ENCODE data around the gene C22orf23. TPM values are rescaled to one million over a fixed set of nuclear protein-coding genes. Genes with fewer than 3 reads are reported as not detected.

The C22orf23 gene
- total RNA-seq, 1 donor from 2014 or later: not detected

DNA sequence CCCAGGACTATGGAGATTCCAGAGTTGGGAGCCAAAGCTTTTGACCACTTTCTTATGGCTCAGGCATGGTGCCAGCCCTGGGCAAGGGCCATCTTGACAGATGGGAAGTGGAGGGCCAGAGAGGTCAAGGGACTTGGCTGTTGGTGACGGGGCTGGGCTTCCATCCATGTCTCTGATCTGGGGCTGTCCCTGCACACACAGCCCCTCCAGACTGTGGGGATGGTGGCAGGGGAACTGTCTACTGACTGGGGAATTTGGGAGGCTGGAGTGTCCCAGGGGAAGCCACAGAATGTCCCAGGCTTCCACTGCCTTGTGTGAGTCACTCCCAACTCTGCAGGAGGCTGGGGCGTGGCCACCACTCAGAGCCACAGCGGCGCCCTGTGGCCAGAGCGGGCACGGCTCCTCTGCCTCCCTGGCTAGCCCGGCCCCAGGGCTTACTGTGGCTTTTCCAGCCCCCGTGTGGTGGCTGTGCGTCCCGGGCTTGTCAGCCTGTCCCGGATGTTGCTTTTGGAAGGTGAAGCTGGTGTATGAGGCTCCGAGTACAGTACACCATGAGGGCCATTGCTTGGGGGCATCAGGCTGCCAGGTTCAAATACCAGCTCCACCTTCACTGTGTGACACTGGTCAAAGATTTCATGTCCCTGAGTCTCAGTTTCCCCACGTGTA is 19.6 kb downstream of the C22orf23 start:
- H3K4me3 Mint-ChIP-seq: no peak overlapping the region
- peaks cover 11% of the 10 kb centered on the region for H3K4me1 Mint-ChIP-seq (ENCODE audit: low read depth)
- peaks cover 18% of the 10 kb centered on the region for H3K36me3 Mint-ChIP-seq (ENCODE audit: low read depth)
- no peaks in the 10 kb centered on the region for H3K27me3 Mint-ChIP-seq (ENCODE audit: insufficient read depth)
- H3K27ac Mint-ChIP-seq: peak overlapping the region; percentile 34
- intact Hi-C loops (cut with micrococcal nuclease): loop anchor here (1.0 to 5.0 kb wide), 4 partner anchors 19 to 117 kb away; partner anchors contain the start of genes C22orf23, MICALL1 and POLR2F
- peak; percentile 78 for DNase-seq (ENCODE audit: low spot score)
- H3K9me3 Mint-ChIP-seq: no peaks in the 10 kb centered on the region

DNA sequence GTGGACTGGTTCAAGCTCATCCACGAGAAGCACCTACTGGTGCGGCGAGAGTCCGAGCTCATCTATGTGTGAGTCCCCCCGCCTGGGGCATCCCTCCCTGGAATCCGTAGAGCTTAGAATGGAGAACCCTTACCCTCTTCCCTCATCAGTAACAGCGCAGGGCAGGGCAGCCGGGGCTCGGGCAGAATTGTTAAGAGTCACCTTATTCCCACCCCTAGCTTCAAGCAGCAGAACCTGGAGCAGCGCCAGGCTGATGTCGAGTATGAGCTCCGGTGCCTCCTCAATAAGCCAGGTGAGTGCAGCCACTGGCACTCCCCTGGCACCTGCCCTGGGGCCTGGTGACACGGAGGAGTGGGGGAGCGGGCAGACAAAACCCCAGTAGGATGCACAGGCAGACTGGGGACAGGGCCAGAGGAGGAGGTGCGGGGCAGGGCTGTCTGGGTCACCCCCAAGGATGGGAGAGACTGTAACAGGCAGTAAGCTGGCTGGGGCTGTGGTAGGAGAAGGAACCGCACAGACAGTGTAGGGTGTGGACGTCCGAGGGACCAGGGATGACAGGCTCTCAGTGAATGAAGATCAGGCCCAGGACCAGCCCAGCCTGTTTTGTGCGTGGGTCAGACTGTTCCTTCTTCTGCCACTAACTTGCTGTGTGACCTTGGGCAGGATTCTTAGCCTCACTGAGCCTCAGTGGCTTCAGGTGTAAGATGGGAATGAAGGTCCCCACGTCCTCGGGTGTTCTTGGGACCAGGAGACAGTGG is 20.4 kb downstream of the C22orf23 start:
- Mint-ChIP-seq H3K9me3 (no peaks in the 10 kb centered on the region), H3K27ac (no peak overlapping the region), H3K27me3 (ENCODE audit: insufficient read depth) (no peaks in the 10 kb centered on the region), H3K36me3 (ENCODE audit: low read depth) (peaks cover 22% of the 10 kb centered on the region), H3K4me1 (ENCODE audit: low read depth) (peaks cover 11% of the 10 kb centered on the region), H3K4me3 (no peak overlapping the region)
- no peak for DNase-seq (ENCODE audit: low spot score)
- intact Hi-C loops (cut with micrococcal nuclease): loop anchor here (5.0 kb wide), 1 partner anchor 36 kb away; no protein-coding TSS in a partner anchor

DNA sequence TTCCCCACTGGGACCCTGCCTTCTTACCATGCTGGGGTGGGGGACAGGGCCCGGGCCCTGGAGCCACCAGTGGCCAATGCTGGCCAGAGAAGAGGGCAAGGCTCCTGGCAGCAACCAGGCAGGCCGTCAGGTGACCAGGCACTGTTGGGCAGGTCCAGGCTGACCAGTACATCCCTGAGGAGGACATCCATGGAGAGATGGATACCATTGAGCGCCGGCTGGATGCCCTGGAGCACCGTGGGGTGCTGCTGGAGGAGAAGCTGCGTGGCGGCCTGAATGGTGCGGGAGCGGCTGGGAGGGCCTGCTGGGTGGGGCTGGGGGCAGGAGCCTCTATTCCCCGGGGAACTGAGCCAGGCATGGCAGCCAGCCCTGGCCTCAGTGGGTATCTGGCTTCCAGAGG is 21.0 kb downstream of the C22orf23 start:
- H3K9me3 Mint-ChIP-seq: no peaks in the 10 kb centered on the region
- intact Hi-C loops (cut with micrococcal nuclease): loop anchor here (5.0 kb wide), 1 partner anchor 35 kb away; no protein-coding TSS in a partner anchor
- H3K4me3 Mint-ChIP-seq: no peak overlapping the region
- H3K4me1 Mint-ChIP-seq (ENCODE audit: low read depth): peaks cover 11% of the 10 kb centered on the region
- H3K36me3 Mint-ChIP-seq (ENCODE audit: low read depth): peaks cover 16% of the 10 kb centered on the region
- no peak for DNase-seq (ENCODE audit: low spot score)
- H3K27ac Mint-ChIP-seq: no peak overlapping the region
- H3K27me3 Mint-ChIP-seq (ENCODE audit: insufficient read depth): no peaks in the 10 kb centered on the region

DNA sequence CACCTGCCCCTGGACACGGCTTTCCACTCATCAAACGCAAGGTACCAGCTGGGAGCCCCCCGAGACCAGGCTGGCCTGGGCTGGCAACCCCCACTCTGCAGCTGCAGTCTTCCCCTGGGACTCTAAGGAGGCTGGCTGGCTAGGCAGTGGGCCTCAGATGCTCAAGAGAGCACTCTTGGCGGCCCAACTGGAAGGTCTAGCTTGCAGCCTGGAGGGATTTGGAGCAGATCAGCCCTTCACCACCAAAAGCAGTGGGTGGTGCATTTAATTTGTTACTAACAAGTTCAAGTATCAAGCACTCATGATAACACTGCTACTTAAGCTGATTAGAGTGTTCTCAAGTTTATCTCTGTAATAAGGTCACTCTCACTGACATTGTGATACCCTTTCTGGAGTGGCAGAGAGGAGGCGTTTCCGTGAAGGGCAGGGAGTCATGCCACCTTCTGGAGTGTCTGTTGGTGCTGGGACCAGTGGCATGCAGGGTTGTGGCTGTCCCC is 21.5 kb downstream of the C22orf23 start:
- intact Hi-C loops (cut with micrococcal nuclease): loop anchor here (5.0 kb wide), 1 partner anchor 35 kb away; no protein-coding TSS in a partner anchor
- no peak overlapping the region for H3K4me3 Mint-ChIP-seq
- H3K4me1 Mint-ChIP-seq (ENCODE audit: low read depth): peaks cover 11% of the 10 kb centered on the region
- no peak for DNase-seq (ENCODE audit: low spot score)
- H3K27ac Mint-ChIP-seq: no peak overlapping the region
- peaks cover 16% of the 10 kb centered on the region for H3K36me3 Mint-ChIP-seq (ENCODE audit: low read depth)
- no peaks in the 10 kb centered on the region for H3K9me3 Mint-ChIP-seq
- H3K27me3 Mint-ChIP-seq (ENCODE audit: insufficient read depth): no peaks in the 10 kb centered on the region

DNA sequence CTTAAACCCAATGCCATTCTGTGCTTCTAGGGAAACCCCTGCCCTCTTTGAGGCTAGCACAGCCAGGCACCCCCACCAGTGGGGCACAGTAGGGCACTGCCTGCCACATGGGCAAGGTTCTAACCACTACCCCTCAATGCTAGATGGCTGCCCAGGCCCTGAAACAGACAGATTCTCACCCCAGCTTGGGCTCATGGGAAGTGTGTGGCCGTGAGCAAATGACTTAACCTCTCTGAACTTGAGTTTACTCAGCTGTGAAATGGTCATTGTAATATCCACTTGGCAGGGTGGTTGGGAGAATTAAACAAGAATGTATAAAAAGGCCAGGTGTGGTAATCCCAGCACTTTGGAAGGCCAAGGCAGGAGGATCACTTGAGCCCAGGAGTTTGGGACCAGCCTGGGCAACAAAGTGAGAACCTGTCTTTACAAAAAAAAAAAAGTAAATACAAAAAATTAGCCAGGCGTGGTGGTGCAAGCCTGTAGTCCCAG is 22.4 kb downstream of the C22orf23 start:
- H3K27ac Mint-ChIP-seq: no peak overlapping the region
- intact Hi-C loops (cut with micrococcal nuclease): loop anchor here (5.0 kb wide), 1 partner anchor 34 kb away; no protein-coding TSS in a partner anchor
- H3K27me3 Mint-ChIP-seq (ENCODE audit: insufficient read depth): no peaks in the 10 kb centered on the region
- no peaks in the 10 kb centered on the region for H3K9me3 Mint-ChIP-seq
- H3K36me3 Mint-ChIP-seq (ENCODE audit: low read depth): peaks cover 18% of the 10 kb centered on the region
- H3K4me1 Mint-ChIP-seq (ENCODE audit: low read depth): peaks cover 11% of the 10 kb centered on the region
- DNase-seq (ENCODE audit: low spot score): no peak
- no peak overlapping the region for H3K4me3 Mint-ChIP-seq

DNA sequence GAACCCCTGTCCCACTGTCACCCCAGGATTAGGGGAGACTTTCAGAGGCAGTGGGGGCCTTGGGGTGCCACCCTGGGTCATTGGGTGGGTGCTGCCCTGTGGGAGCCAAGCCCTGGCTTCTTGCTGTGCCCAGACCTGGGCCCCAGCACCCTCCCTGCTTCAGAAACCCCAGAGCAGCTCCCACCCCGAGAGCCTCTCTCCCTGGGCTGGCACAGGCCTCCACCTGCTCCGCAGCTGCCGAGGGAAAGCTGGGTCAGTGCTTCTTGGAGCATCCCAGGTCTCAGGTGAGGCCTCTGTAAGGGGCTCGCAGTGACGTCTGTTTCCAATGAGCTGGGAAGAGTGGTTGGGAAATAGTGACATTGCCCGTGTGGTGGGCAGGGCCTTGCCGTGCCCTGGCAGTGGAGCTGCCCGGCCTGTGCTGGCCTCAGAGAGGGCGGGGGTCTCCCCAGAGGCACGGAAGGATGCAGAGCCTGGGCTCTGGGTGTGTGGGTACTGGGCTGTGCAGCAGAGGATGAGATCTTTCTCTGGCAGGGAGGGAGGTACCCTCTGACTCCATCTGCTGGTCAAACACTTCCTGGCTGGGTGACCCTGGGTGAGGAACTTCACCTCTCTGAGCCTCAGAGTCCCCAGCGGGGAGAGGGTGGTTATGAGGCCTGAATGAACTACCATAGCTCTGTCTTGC is 23.0 kb downstream of the C22orf23 start:
- H3K4me3 Mint-ChIP-seq: no peak overlapping the region
- no peak overlapping the region for H3K27ac Mint-ChIP-seq
- H3K36me3 Mint-ChIP-seq (ENCODE audit: low read depth): peaks cover 18% of the 10 kb centered on the region
- DNase-seq (ENCODE audit: low spot score): no peak
- H3K4me1 Mint-ChIP-seq (ENCODE audit: low read depth): peaks cover 11% of the 10 kb centered on the region
- intact Hi-C loops (cut with micrococcal nuclease): loop anchor here (5.0 kb wide), 1 partner anchor 33 kb away; no protein-coding TSS in a partner anchor
- no peaks in the 10 kb centered on the region for H3K27me3 Mint-ChIP-seq (ENCODE audit: insufficient read depth)
- H3K9me3 Mint-ChIP-seq: no peaks in the 10 kb centered on the region

DNA sequence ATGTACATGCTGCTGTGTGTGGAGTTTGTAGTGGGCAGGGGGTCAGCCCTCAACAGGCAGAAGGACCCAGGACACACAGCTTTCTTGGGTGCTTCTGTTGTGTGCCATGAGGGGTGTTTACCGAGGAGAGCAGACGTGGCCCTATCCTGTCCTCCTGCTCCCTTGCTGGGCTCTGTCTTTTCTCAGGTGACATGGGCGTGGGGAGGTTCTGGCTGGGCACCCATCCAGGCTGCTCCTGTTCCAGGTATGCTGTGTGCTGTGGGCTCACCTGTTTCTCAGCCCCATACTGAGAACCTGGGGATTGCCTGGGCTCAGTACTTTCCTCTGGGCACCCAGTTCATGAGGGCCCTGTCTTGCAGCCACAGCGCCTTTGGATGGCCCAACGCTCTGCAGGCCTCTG is 24.0 kb downstream of the C22orf23 start:
- Mint-ChIP-seq H3K4me1 (ENCODE audit: low read depth) (peaks cover 11% of the 10 kb centered on the region), H3K9me3 (no peaks in the 10 kb centered on the region), H3K4me3 (no peak overlapping the region), H3K27me3 (ENCODE audit: insufficient read depth) (no peaks in the 10 kb centered on the region), H3K27ac (no peak overlapping the region), H3K36me3 (ENCODE audit: low read depth) (peaks cover 18% of the 10 kb centered on the region)
- DNase-seq (ENCODE audit: low spot score): no peak
- intact Hi-C loops (cut with micrococcal nuclease): no loop called here

DNA sequence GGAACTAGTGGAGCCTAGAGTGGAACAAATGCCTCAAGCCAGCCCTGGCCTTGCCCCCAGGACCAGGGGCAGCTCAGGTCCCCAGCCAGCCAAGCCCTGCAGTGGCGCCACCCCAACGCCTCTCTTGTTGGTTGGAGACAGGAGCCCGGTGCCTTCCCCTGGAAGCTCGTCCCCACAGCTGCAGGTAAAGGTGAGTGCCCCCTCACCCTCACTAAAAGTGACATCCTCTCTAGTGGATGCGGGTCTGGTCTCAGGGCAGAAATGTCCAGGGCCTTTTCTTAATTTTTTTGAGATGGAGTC is 25.8 kb downstream of the C22orf23 start:
- DNase-seq (ENCODE audit: low spot score): no peak
- Mint-ChIP-seq H3K27me3 (ENCODE audit: insufficient read depth) (no peaks in the 10 kb centered on the region), H3K27ac (no peak overlapping the region), H3K36me3 (ENCODE audit: low read depth) (peaks cover 14% of the 10 kb centered on the region), H3K4me3 (no peak overlapping the region), H3K9me3 (no peaks in the 10 kb centered on the region), H3K4me1 (ENCODE audit: low read depth) (no peaks in the 10 kb centered on the region)
- intact Hi-C loops (cut with micrococcal nuclease): no loop called here

DNA sequence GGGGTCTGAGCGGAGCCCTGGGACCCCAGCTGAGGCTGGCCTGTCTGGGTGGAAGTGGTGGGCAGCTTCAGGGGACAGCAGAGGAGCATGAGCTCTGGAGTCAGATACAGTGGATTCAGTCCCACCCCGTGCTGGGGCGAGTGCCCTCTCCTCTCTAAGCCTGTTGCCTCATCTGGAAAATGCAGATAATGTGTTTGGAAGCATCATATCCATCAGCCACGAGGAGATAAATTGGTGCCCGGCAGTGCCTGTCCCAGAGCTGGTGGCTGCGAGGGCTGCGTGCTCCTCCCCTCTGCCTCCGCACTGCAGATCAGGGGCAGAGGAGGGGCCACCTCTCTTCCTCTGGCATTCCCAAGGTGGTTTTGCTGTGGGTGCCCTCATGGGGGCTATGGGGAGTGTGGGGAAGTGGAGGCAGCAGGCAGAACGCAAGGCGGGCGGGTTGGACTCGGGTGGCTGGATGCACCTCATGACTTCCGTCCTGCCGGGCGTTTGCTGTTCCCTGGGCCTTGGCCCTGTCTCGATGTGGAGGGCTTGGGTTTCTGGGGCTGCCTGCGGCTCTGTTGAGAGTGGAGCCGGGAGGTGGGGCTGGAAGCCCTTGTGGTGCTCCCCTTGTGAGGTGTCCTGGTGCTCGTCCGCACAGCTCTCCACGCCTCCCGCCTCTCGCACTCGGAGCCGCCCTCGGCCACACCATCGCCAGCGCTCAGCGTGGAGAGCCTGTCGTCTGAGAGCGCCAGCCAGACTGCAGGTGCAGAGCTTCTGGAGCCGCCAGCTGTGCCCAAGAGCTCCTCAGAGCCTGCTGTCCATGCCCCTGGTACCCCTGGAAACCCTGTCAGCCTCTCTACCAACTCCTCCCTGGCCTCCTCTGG is 26.4 kb downstream of the C22orf23 start:
- no peak overlapping the region for H3K4me3 Mint-ChIP-seq
- intact Hi-C loops (cut with micrococcal nuclease): no loop called here

DNA sequence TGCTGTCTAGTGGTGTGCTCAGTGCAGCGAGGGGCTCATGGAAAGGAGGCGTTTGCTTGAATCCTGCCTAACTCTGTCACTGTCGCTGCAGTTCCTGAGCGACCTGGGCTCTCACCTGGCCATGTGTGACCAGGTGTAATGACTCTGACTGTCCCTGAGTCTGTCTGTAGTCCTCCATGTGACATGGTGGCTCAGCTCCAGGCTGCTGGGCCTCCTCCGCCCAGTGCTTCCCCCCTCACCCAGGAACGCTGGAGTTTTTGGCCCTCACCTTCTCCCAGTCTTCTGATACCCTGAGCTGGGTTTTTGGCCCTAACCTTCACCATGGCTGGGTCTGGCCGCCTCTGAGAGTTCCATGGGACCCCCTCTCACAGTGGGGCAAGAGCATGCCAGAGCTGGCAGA is 27.0 kb downstream of the C22orf23 start:
- no peaks in the 10 kb centered on the region for H3K27me3 Mint-ChIP-seq (ENCODE audit: insufficient read depth)
- no peak overlapping the region for H3K27ac Mint-ChIP-seq
- no peak for DNase-seq (ENCODE audit: low spot score)
- no peaks in the 10 kb centered on the region for H3K9me3 Mint-ChIP-seq
- no peak overlapping the region for H3K4me3 Mint-ChIP-seq
- intact Hi-C loops (cut with micrococcal nuclease): no loop called here
- H3K4me1 Mint-ChIP-seq (ENCODE audit: low read depth): no peaks in the 10 kb centered on the region
- peaks cover 13% of the 10 kb centered on the region for H3K36me3 Mint-ChIP-seq (ENCODE audit: low read depth)

More for the DNA sequence above, 26.4 kb downstream of the C22orf23 start:
- H3K9me3 Mint-ChIP-seq: no peaks in the 10 kb centered on the region
- no peak for DNase-seq (ENCODE audit: low spot score)
- no peaks in the 10 kb centered on the region for H3K27me3 Mint-ChIP-seq (ENCODE audit: insufficient read depth)
- H3K36me3 Mint-ChIP-seq (ENCODE audit: low read depth): peaks cover 13% of the 10 kb centered on the region
- H3K27ac Mint-ChIP-seq: no peak overlapping the region
- no peaks in the 10 kb centered on the region for H3K4me1 Mint-ChIP-seq (ENCODE audit: low read depth)

DNA sequence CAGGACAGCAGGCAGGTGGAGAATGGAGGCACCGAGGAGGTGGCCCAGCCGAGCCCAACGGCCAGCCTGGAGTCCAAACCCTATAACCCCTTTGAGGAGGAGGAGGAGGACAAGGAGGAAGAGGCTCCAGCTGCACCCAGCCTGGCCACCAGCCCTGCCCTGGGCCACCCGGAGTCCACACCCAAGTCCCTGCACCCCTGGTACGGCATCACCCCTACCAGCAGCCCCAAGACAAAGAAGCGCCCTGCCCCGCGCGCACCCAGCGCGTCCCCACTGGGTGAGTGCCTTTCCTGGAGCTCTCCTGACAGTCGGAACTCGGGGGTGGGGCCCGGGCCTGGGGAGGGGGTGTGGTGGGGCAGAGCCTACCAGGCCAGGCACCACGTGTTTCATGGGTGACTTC is 27.6 kb downstream of the C22orf23 start:
- Mint-ChIP-seq H3K9me3 (no peaks in the 10 kb centered on the region), H3K27me3 (ENCODE audit: insufficient read depth) (no peaks in the 10 kb centered on the region), H3K36me3 (ENCODE audit: low read depth) (peaks cover 13% of the 10 kb centered on the region), H3K4me3 (no peak overlapping the region), H3K27ac (no peak overlapping the region), H3K4me1 (ENCODE audit: low read depth) (no peaks in the 10 kb centered on the region)
- intact Hi-C loops (cut with micrococcal nuclease): no loop called here
- no peak for DNase-seq (ENCODE audit: low spot score)

DNA sequence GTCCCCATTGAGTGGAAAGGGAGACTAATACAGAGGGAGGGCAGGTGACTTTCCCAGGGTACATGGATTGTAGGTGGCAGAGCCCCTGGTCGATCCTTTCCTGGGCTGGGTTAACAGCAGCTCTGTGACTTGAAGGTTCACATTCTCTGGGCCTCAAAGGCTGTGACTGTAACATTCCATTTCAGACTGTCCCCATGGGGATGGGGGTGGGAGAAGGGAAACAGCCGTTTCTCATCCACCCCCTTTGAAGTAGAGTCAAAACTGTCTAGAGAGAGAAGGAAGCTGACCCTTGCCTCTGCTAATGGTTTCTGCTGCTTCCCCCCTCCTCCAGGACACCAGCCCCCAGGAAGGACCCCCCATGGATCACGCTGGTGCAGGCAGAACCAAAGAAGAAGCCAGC is 28.1 kb downstream of the C22orf23 start:
- Mint-ChIP-seq H3K9me3 (no peaks in the 10 kb centered on the region), H3K27me3 (ENCODE audit: insufficient read depth) (no peaks in the 10 kb centered on the region), H3K36me3 (ENCODE audit: low read depth) (peaks cover 13% of the 10 kb centered on the region), H3K27ac (no peak overlapping the region), H3K4me3 (no peak overlapping the region), H3K4me1 (ENCODE audit: low read depth) (peaks cover 1% of the 10 kb centered on the region)
- no peak for DNase-seq (ENCODE audit: low spot score)
- intact Hi-C loops (cut with micrococcal nuclease): no loop called here

Measured in activated T-helper 1 cell treated with anti-CD3 and anti-CD28 coated beads, Interleukin-12 subunit alpha, Interleukin-12 subunit beta, Interleukin-2, Interleukin-4 antibody, amounts not matched to agents 30 ng/mL and 10 ng/mL and 1 ng/mL, durations not matched to agents 14 hours and 24 hours and 36 hours (primary cell).